NCI-H2196 treated with DMSO at 0.1 percent for 48 hours (cell line): ENCODE results near the gene BICD2.

ENCODE experiments used
- DNase-seq: peaks from one replicate; lab custom pipeline; 2025; ENCODE audit not compliant: unreplicated experiment; lab: John Stamatoyannopoulos, UW

The BICD2 gene

DNA sequence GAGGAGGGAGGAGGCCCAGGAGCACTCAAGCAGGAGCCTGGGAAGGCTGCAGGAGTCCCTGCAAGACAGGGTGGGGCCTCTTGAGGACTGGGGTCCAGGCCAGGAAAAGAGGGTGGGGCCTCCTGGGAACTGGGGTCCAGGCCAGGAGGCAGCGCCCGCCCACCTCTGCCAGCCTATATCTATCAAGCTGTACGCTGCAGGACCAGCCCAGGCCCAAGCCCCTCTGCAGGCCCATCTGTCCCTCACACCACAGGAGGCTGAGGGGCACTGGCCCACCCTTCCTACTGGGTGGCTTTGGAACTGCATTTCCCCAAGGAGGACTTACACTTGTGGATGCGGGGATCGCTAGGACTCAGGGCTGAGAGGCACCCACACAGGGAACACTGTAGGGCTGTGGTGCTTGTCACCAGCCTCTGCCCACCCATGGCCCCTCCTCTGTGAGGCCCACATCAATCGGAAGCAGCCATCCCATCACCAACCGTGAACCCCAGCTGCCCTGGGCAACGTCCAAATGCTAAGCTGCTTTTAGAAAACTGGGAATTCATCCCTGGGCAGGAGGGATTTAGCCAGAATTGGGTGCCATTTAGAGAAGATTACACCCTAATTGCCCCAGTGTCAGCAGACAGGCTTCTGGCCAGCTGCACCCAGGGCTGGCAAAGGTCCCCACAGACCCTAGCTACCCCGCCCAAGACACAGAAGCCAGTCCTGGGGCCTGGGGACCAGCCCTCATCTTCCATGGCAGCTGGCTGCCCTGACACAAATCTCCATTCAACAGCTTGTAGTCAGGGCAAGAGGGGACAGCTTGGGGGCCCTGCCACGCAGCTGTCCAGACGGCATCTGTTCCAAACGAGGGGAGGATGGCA is 15.3 kb downstream of the BICD2 start:
- no peak for DNase-seq

- DNase-seq: no peak
These were observed 16.5 kb downstream of the BICD2 start for GRCh38 chr9:92748233-92748497.

DNA sequence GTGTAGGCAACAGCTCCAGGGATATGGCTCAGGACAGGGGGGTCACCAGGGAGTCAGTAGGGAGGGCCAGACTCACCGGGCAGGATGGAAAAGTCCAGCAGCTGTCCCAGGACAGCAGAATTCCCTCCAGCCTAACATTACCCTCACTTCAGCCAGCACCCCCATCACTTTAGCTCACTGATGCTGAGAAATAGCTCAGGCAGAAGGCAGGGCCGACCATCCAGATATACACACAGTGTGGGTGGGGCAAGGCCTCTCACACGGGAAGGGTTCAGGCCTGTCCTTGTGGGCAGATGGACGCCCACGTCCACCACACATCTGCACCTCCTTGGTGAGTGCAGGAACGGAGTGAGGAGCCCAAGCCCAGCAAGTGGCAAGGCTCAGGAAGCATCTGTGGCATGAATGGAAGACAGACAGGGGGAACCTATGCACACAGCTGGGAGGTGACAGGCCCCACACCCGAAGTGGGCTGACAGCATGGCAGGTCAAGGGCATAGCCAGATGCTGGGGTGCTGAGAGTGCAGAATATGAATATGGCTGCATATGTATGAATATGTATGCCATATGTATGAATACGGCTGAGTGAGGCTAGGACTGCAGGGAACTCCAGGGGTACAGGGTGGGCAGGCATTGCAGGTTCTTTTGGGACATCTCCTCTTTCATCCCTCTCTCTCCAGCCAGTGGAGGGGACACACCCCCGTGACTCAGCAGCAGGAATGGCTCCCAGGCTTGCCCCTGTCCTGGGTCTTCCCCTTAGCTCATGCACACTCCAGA is 17.0 kb downstream of the BICD2 start:
- no peak for DNase-seq

DNA sequence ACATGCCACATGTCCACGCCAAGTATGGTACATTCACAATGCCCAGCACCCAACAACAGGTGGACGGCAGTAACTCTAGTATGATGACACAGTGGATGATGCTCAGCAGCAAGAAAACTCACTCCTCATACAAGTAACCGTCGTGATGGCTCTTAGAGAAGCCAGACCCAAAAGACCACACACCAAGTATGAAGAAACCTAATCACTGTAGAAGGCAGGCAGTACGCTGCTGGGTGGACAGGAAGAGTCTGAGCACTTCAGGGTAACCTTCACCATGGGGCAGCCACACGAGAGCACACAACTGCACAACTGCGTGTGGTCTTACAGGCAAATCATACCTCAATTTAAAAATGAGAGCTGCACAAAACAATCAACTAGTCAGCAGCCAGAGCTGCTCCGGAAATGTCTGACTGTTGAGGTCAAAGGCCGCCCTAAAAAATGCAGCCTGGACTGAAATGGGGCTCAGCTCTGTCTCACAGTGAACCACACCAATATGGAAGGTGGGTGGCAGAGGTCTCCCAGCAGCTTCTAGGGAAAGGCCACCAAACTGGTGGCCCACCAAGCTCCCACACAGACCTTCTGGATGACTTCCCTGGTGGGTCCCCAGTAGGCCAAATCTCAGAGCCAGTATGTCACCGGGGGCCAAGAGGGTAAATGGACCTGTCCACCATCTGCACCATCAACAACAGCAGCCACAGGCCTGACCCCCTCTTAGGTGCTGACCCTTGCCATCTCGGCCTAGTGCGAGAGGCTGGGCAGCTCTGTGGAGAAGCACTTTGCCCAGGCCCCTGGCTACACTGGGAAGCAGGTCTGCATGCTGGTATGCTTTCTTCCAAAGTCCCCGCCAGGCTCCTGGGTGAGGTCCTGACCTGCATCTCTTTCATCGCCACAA is 17.8 kb downstream of the BICD2 start:
- no peak for DNase-seq

GRCh38 chr9:92745881-92746280 is 18.8 kb downstream of the BICD2 start:
- DNase-seq: no peak

- DNase-seq: no peak
These were observed 19.3 kb downstream of the BICD2 start for GRCh38 chr9:92745331-92745730.

DNA sequence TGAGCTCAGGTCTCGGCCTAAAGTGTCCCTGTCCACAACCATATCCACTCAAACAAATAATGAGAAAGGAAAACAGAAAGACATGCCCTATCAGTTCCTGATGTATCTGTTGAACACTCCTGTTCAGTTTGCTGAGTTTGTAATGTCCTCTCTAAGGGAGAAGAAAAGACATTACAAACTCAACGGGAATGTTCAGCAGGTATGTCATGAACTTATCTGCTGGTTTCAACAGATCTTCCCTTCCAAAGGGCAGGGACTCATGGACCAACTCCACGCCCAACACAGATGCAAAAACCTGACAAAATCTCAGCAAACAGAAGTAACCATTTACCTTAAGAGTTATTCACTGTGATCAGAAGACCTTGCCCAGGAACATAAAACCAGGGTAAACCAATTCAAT is 23.7 kb downstream of the BICD2 start:
- no peak for DNase-seq

- DNase-seq: no peak
These were observed 24.1 kb downstream of the BICD2 start for GRCh38 chr9:92740446-92740961.

GRCh38 chr9:92740009-92740408 is 24.6 kb downstream of the BICD2 start:
- no peak for DNase-seq

- no peak for DNase-seq
These were observed 25.2 kb downstream of the BICD2 start for GRCh38 chr9:92739346-92739970.

DNA sequence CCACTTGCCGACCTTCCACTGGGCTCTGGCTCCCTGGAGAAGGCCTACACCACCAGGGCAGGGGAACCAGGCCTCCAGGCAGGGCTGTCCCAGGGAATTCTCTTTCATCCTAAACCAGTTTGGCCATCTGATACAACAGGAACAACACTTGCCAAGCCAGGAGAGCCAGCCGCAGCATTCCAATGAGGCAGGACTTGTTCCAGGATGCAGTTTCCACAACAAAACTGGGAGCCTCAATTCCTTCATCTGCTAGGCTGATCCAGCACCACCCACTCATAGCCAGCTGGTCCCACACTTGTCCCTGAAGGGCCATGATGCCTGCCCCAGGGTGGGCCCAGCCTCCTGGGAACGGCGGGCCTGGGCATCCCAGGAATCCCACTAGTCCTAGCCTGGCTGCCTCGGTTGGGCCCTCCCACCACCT is 26.0 kb downstream of the BICD2 start:
- DNase-seq: no peak

DNA sequence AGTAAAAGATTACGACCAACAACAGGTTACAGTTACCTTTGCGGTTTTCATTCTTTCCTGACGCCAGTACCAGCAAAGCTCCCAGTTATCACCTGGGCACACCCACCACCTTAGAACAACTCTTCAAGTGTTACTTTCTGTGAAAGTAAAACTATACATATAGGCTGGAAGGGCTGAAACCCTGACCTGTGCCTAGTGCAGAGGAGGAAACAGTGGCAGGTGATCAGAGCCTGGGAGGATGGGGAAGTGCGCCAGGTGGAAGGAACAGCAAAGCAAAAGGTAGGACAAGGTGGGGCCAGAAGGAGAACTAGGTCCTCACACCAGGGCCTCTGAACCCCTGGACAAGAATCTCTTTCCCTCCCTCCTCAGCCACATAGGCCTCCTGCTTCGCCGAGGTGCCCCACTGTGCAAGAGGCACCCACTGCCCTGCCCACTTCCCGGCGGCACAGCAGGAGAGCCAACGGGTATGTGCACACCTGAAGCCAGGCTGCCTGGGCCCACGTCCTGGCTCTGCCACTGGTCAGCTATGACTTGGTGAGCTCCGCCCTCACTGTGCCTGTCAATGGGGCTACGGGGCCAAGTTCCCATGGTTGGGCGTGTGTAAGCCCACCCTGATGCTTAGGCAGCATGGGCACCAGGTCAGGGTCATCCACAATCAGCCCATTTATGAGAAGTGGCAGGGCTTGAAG is 26.9 kb downstream of the BICD2 start:
- no peak for DNase-seq

- no peak for DNase-seq
These were observed 27.4 kb downstream of the BICD2 start for GRCh38 chr9:92737216-92737606.

GRCh38 chr9:92736563-92737215 is 27.9 kb downstream of the BICD2 start:
- no peak for DNase-seq

- DNase-seq: no peak
These were observed 28.7 kb downstream of the BICD2 start for GRCh38 chr9:92735636-92736562.

DNA sequence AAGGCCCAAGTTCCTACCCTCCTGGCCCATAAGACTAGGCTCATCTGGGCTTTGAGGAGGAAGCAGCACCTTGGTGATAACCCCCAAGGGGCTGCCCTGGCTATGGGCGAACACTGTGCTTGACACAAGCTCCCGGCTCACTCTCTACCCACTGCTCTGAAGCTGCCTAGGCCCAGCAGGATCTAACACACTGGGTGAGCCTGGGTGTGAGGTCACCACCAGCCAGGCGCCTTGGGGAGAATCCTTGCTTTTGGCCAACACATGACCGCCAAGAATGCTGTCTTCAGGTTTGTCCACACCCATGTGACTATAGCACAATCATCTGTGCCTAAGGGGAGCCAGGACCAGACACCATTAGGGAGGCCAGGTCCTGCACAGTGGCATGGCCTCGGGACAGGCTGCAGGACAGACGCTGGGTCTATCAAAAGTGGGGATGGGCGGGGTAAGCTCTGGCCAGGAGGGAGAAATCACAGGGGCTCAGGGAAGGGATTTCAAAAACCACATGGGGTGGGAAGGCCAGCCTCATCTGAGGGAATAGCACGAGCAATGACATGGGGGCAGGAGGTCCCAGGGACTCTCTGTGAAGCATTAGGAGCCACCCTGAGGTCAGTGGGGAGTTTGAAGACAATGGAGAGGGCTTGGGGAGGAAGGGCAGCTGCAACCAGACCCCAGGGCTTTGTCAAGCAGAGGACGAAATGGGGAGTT is 29.6 kb downstream of the BICD2 start:
- DNase-seq: no peak

GRCh38 chr9:92730897-92731296 is 33.7 kb downstream of the BICD2 start:
- DNase-seq: no peak

DNA sequence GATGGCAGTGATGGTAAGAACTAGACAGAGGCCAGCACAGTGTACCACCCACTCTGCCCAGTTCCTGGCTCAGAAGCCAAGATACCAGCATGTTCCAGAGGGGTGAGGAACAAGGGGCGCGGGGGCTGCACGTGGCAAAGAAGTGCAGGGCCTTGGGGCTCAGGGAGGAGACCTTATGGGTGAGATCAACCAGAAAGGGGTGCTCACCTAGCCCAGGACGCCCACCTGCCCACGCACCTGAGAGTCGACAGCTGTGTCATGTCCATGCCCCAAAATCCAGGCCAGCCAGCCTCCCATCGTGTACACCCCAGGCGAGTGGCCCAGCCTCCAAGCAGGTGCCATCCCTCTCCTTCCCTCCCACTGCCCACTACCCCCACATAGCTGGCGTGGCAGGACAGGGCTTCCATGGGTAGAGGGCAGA is 34.9 kb downstream of the BICD2 start:
- no peak for DNase-seq
